ENCODE data around the gene ODAD4.

ODAD4 gene

GRCh38 chr17:41976142-41976768 lies 45.8 kb downstream of the ODAD4 start:
- ChIA-PET POLR2A (interaction anchor here (0.7 kb wide), 1 partner anchor 105 kb away, joined by 3 read pairs; no protein-coding TSS in a partner anchor), CTCF (interaction anchor here (0.8 to 1.8 kb wide), 3 partner anchors 11 to 75 kb away, joined by 3 to 7 read pairs (median 4); no protein-coding TSS in a partner anchor)
- DNase-seq: no peak
- Histone ChIP-seq H3K4me3 (ENCODE audit: control insufficient read depth in 1 of 7, extremely low read depth in 1 of 7, insufficient read depth in 4 of 7, low read depth in 2 of 7, low read length in 6 of 7) (no peak overlapping the region), H3K27me3 (replicated peaks in 2 of 5; ENCODE audit: control insufficient read depth in 4 of 5, insufficient read depth in 5 of 5, low read length in 4 of 5) (no peaks in the 10 kb centered on the region), H3K9me3 (ENCODE audit: control extremely low read depth in 1 of 5, control insufficient read depth in 4 of 5, insufficient read depth in 2 of 5, low read depth in 1 of 5, low read length in 4 of 5) (no peaks in the 10 kb centered on the region), H3K27ac (ENCODE audit: insufficient read depth in 1 of 2, low read depth in 1 of 2, low read length in 2 of 2, poor library complexity in 1 of 2, severe bottlenecking in 2 of 2) (no peak overlapping the region), H3K36me3 (ENCODE audit: control insufficient read depth in 4 of 4, insufficient read depth in 4 of 4, low read length in 3 of 4) (peaks cover 17 to 80% (median 65%) of the 10 kb centered on the region in 4 experiments), H3K4me1 (ENCODE audit: control extremely low read depth in 1 of 4, control insufficient read depth in 4 of 4, insufficient read depth in 4 of 4, low read length in 3 of 4) (no peaks in the 10 kb centered on the region)
- 97% methylated on average over 6 of the region's 11 CpGs for WGBS (ENCODE audit: insufficient coverage)

- no peak for DNase-seq
- Histone ChIP-seq H3K4me1 (ENCODE audit: control extremely low read depth in 1 of 4, control insufficient read depth in 4 of 4, insufficient read depth in 4 of 4, low read length in 3 of 4) (no peaks in the 10 kb centered on the region), H3K4me3 (ENCODE audit: control insufficient read depth in 1 of 7, extremely low read depth in 1 of 7, insufficient read depth in 4 of 7, low read depth in 2 of 7, low read length in 6 of 7) (no peak overlapping the region), H3K27me3 (replicated peaks in 2 of 5; ENCODE audit: control insufficient read depth in 4 of 5, insufficient read depth in 5 of 5, low read length in 4 of 5) (no peaks in the 10 kb centered on the region), H3K9me3 (ENCODE audit: control extremely low read depth in 1 of 5, control insufficient read depth in 4 of 5, insufficient read depth in 2 of 5, low read depth in 1 of 5, low read length in 4 of 5) (no peaks in the 10 kb centered on the region), H3K27ac (ENCODE audit: insufficient read depth in 1 of 2, low read depth in 1 of 2, low read length in 2 of 2, poor library complexity in 1 of 2, severe bottlenecking in 2 of 2) (no peak overlapping the region), H3K36me3 (ENCODE audit: control insufficient read depth in 4 of 4, insufficient read depth in 4 of 4, low read length in 3 of 4) (peaks cover 14 to 81% (median 66%) of the 10 kb centered on the region in 4 experiments)
- ChIA-PET CTCF (interaction anchor here (1.0 to 1.4 kb wide), 3 partner anchors 11 to 16 kb away, joined by 3 to 4 read pairs (median 3); no protein-coding TSS in a partner anchor), POLR2A (no interaction called here)
- 100% methylated on average over 4 of the region's 4 CpGs for WGBS (ENCODE audit: insufficient coverage)
Observed at GRCh38 chr17:41977991-41978390, 47.6 kb downstream of the ODAD4 start.

- Histone ChIP-seq H3K4me3 (ENCODE audit: control insufficient read depth in 1 of 7, extremely low read depth in 1 of 7, insufficient read depth in 4 of 7, low read depth in 2 of 7, low read length in 6 of 7) (no peak overlapping the region), H3K27ac (ENCODE audit: insufficient read depth in 1 of 2, low read depth in 1 of 2, low read length in 2 of 2, poor library complexity in 1 of 2, severe bottlenecking in 2 of 2) (no peak overlapping the region), H3K36me3 (ENCODE audit: control insufficient read depth in 4 of 4, insufficient read depth in 4 of 4, low read length in 3 of 4) (peaks cover 17 to 71% (median 59%) of the 10 kb centered on the region in 4 experiments), H3K4me1 (ENCODE audit: control extremely low read depth in 1 of 4, control insufficient read depth in 4 of 4, insufficient read depth in 4 of 4, low read length in 3 of 4) (no peaks in the 10 kb centered on the region), H3K27me3 (replicated peaks in 2 of 5; ENCODE audit: control insufficient read depth in 4 of 5, insufficient read depth in 5 of 5, low read length in 4 of 5) (no peaks in the 10 kb centered on the region), H3K9me3 (ENCODE audit: control extremely low read depth in 1 of 5, control insufficient read depth in 4 of 5, insufficient read depth in 2 of 5, low read depth in 1 of 5, low read length in 4 of 5) (no peaks in the 10 kb centered on the region)
- over 99% methylated on average over 11 of the region's 14 CpGs for WGBS (ENCODE audit: insufficient coverage)
- ChIA-PET CTCF (interaction anchor here (0.9 kb wide), 1 partner anchor 15 kb away, joined by 3 read pairs; no protein-coding TSS in a partner anchor), POLR2A (no interaction called here)
- DNase-seq: no peak
Observed at GRCh38 chr17:41982026-41982760, 51.8 kb downstream of the ODAD4 start.

- 98% methylated on average over 6 of the region's 8 CpGs for WGBS (ENCODE audit: insufficient coverage)
- Histone ChIP-seq H3K4me1 (ENCODE audit: control extremely low read depth in 1 of 4, control insufficient read depth in 4 of 4, insufficient read depth in 4 of 4, low read length in 3 of 4) (no peaks in the 10 kb centered on the region), H3K9me3 (ENCODE audit: control extremely low read depth in 1 of 5, control insufficient read depth in 4 of 5, insufficient read depth in 2 of 5, low read depth in 1 of 5, low read length in 4 of 5) (no peaks in the 10 kb centered on the region), H3K4me3 (ENCODE audit: control insufficient read depth in 1 of 7, extremely low read depth in 1 of 7, insufficient read depth in 4 of 7, low read depth in 2 of 7, low read length in 6 of 7) (no peak overlapping the region), H3K27me3 (replicated peaks in 2 of 5; ENCODE audit: control insufficient read depth in 4 of 5, insufficient read depth in 5 of 5, low read length in 4 of 5) (no peaks in the 10 kb centered on the region), H3K36me3 (ENCODE audit: control insufficient read depth in 4 of 4, insufficient read depth in 4 of 4, low read length in 3 of 4) (peaks cover 15 to 82% (median 70%) of the 10 kb centered on the region in 4 experiments), H3K27ac (ENCODE audit: insufficient read depth in 1 of 2, low read depth in 1 of 2, low read length in 2 of 2, poor library complexity in 1 of 2, severe bottlenecking in 2 of 2) (no peak overlapping the region)
- POLR2A ChIA-PET: no interaction called here
- CTCF ChIA-PET: interaction anchor here (1.1 to 1.9 kb wide), 3 partner anchors 10 to 25 kb away, joined by 3 to 6 read pairs (median 5); no protein-coding TSS in a partner anchor
- no peak for DNase-seq
Observed at GRCh38 chr17:41984454-41984853, 54.0 kb downstream of the ODAD4 start.

GRCh38 chr17:41985919-41986318 lies 55.5 kb downstream of the ODAD4 start:
- WGBS (ENCODE audit: insufficient coverage): no CpG with 5 or more reads among the region's 8 CpGs
- POLR2A ChIA-PET: no interaction called here
- H3K36me3 ChIP-seq (ENCODE audit: control insufficient read depth in 4 of 4, insufficient read depth in 4 of 4, low read length in 3 of 4): peaks cover 15 to 86% (median 73%) of the 10 kb centered on the region in 4 experiments

GRCh38 chr17:41986634-41987033 lies 56.2 kb downstream of the ODAD4 start:
- H3K9me3 ChIP-seq (ENCODE audit: control extremely low read depth in 1 of 5, control insufficient read depth in 4 of 5, insufficient read depth in 2 of 5, low read depth in 1 of 5, low read length in 4 of 5): no peaks in the 10 kb centered on the region
- ChIA-PET POLR2A (no interaction called here), CTCF (no interaction called here)
- H3K27me3 ChIP-seq (replicated peaks in 2 of 5; ENCODE audit: control insufficient read depth in 4 of 5, insufficient read depth in 5 of 5, low read length in 4 of 5): no peaks in the 10 kb centered on the region
- no peak overlapping the region for H3K4me3 ChIP-seq (ENCODE audit: control insufficient read depth in 1 of 7, extremely low read depth in 1 of 7, insufficient read depth in 4 of 7, low read depth in 2 of 7, low read length in 6 of 7)
- no peaks in the 10 kb centered on the region for H3K4me1 ChIP-seq (ENCODE audit: control extremely low read depth in 1 of 4, control insufficient read depth in 4 of 4, insufficient read depth in 4 of 4, low read length in 3 of 4)
- no peak overlapping the region for H3K27ac ChIP-seq (ENCODE audit: insufficient read depth in 1 of 2, low read depth in 1 of 2, low read length in 2 of 2, poor library complexity in 1 of 2, severe bottlenecking in 2 of 2)
- H3K36me3 ChIP-seq (ENCODE audit: control insufficient read depth in 4 of 4, insufficient read depth in 4 of 4, low read length in 3 of 4): peaks cover 15 to 89% (median 71%) of the 10 kb centered on the region in 4 experiments
- no CpG with 5 or more reads among the region's 1 CpG for WGBS (ENCODE audit: insufficient coverage)
- DNase-seq: no peak

More at GRCh38 chr17:41985919-41986318, 55.5 kb downstream of the ODAD4 start:
- DNase-seq: no peak
- Histone ChIP-seq H3K9me3 (ENCODE audit: control extremely low read depth in 1 of 5, control insufficient read depth in 4 of 5, insufficient read depth in 2 of 5, low read depth in 1 of 5, low read length in 4 of 5) (no peaks in the 10 kb centered on the region), H3K4me3 (ENCODE audit: control insufficient read depth in 1 of 7, extremely low read depth in 1 of 7, insufficient read depth in 4 of 7, low read depth in 2 of 7, low read length in 6 of 7) (no peak overlapping the region), H3K4me1 (ENCODE audit: control extremely low read depth in 1 of 4, control insufficient read depth in 4 of 4, insufficient read depth in 4 of 4, low read length in 3 of 4) (no peaks in the 10 kb centered on the region), H3K27me3 (replicated peaks in 2 of 5; ENCODE audit: control insufficient read depth in 4 of 5, insufficient read depth in 5 of 5, low read length in 4 of 5) (no peaks in the 10 kb centered on the region), H3K27ac (ENCODE audit: insufficient read depth in 1 of 2, low read depth in 1 of 2, low read length in 2 of 2, poor library complexity in 1 of 2, severe bottlenecking in 2 of 2) (no peak overlapping the region)
- CTCF ChIA-PET: interaction anchor here (0.6 kb wide), 1 partner anchor 115 kb away, joined by 3 read pairs; no protein-coding TSS in a partner anchor

- ChIA-PET POLR2A (interaction anchor here (2.0 kb wide), 1 partner anchor 10 kb away, joined by 5 read pairs; no protein-coding TSS in a partner anchor), CTCF (no interaction called here)
- no peak for DNase-seq
- Histone ChIP-seq H3K27me3 (replicated peaks in 2 of 5; ENCODE audit: control insufficient read depth in 4 of 5, insufficient read depth in 5 of 5, low read length in 4 of 5) (no peaks in the 10 kb centered on the region), H3K4me1 (ENCODE audit: control extremely low read depth in 1 of 4, control insufficient read depth in 4 of 4, insufficient read depth in 4 of 4, low read length in 3 of 4) (no peaks in the 10 kb centered on the region), H3K27ac (ENCODE audit: insufficient read depth in 1 of 2, low read depth in 1 of 2, low read length in 2 of 2, poor library complexity in 1 of 2, severe bottlenecking in 2 of 2) (no peak overlapping the region), H3K9me3 (ENCODE audit: control extremely low read depth in 1 of 5, control insufficient read depth in 4 of 5, insufficient read depth in 2 of 5, low read depth in 1 of 5, low read length in 4 of 5) (no peaks in the 10 kb centered on the region), H3K4me3 (ENCODE audit: control insufficient read depth in 1 of 7, extremely low read depth in 1 of 7, insufficient read depth in 4 of 7, low read depth in 2 of 7, low read length in 6 of 7) (no peak overlapping the region), H3K36me3 (ENCODE audit: control insufficient read depth in 4 of 4, insufficient read depth in 4 of 4, low read length in 3 of 4) (peaks cover 17 to 88% (median 72%) of the 10 kb centered on the region in 4 experiments)
- WGBS (ENCODE audit: insufficient coverage): 89% methylated on average over 1 of the region's 3 CpGs
Observed at GRCh38 chr17:41987642-41988041, 57.2 kb downstream of the ODAD4 start.
